Measurements from ENCODE around the gene GRID1. TPM values are rescaled to one million over a fixed set of nuclear protein-coding genes. Genes with fewer than 3 reads are reported as not detected.

Gene GRID1
- total RNA-seq, 1 experiment from 2014 or later = 0.17 TPM

GRCh38 chr10:85596389-85596788, 770.2 kb downstream of the GRID1 start:
- in situ Hi-C loops (cut with HindIII; ENCODE audit: low sequenced_read_pairs) = no loop called here
- no peak for DNase-seq (ENCODE audit: low spot score)

- in situ Hi-C loops (cut with HindIII; ENCODE audit: low sequenced_read_pairs) = no loop called here
- DNase-seq (ENCODE audit: low spot score) = no peak
Measured at GRCh38 chr10:85594239-85594638, 772.4 kb downstream of the GRID1 start.

- DNase-seq (ENCODE audit: low spot score) = no peak
- in situ Hi-C loops (cut with HindIII; ENCODE audit: low sequenced_read_pairs) = no loop called here
Measured at GRCh38 chr10:85593226-85593772, 773.3 kb downstream of the GRID1 start.

GRCh38 chr10:85581371-85581770, 785.2 kb downstream of the GRID1 start:
- in situ Hi-C loops (cut with HindIII; ENCODE audit: low sequenced_read_pairs) = no loop called here
- no peak for DNase-seq (ENCODE audit: low spot score)

DNA sequence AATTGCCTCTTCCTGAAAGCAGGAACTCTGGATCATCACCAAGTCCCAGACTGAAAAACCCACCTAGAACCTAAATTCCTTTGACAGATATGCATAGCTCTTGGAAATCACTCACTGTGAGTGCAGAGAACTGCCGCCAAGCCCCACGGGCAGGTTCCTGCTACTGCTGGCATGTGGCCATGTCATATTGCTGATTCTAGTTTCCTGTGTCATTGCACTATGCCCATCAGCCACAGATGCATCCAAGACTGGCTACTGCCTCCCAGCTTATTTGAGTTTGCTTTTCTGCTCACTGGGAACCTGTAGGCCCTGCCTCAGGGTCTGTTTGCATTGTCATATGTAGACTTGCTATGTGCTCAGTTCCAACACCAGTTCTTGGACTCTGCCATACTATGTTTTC, 786.0 kb downstream of the GRID1 start:
- in situ Hi-C loops (cut with HindIII; ENCODE audit: low sequenced_read_pairs) = no loop called here
- DNase-seq (ENCODE audit: low spot score) = no peak

DNA sequence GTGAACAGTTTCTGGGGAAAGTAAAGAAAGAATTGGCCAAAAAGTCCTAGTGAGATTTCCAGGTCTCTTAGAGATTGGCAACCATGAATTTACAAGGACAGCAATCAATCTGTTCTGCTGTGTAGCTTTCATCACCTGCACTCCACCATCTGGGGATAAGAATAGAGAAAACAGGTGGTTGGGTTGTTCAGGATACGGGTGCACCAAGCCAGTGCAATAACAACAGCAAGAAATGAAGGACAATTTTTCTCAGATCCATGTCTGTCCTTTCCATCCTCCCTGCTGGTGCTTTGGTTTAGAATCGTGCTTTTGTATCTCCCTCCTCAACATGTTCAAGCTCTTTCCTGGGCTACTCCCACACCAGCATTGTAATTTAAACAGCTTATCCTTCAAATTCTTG, 787.7 kb downstream of the GRID1 start:
- DNase-seq (ENCODE audit: low spot score) = no peak
- in situ Hi-C loops (cut with HindIII; ENCODE audit: low sequenced_read_pairs) = no loop called here

GRCh38 chr10:85575441-85575840, 791.2 kb downstream of the GRID1 start:
- in situ Hi-C loops (cut with HindIII; ENCODE audit: low sequenced_read_pairs) = no loop called here
- DNase-seq (ENCODE audit: low spot score) = no peak

DNA sequence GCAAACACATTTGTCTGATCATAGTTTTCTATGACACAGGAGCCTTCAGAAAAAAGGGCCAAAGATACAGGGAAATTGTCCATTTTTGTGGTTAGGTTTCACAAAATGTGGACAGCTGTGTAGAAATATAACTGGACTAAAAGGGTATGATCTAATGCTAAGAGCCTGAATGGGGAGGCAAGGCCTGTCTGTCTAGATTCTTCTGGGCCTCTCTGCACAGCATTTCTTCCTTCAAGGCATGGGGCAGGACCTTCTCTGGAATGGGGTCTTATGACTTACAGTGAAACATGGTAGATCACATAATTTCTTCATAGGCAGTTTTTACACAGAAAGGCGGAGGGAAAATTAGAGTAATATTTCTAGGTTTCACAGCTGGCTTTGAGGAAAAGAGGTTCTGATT, 795.7 kb downstream of the GRID1 start:
- DNase-seq (ENCODE audit: low spot score) = no peak

GRCh38 chr10:85565381-85565780, 801.2 kb downstream of the GRID1 start:
- in situ Hi-C loops (cut with HindIII; ENCODE audit: low sequenced_read_pairs) = no loop called here
- DNase-seq (ENCODE audit: low spot score) = no peak

More for the DNA sequence above, 795.7 kb downstream of the GRID1 start:
- in situ Hi-C loops (cut with HindIII; ENCODE audit: low sequenced_read_pairs) = no loop called here

- DNase-seq (ENCODE audit: low spot score) = no peak
Measured at GRCh38 chr10:85558533-85558932, 808.1 kb downstream of the GRID1 start.

GRCh38 chr10:85557706-85558105, 808.9 kb downstream of the GRID1 start:
- no peak for DNase-seq (ENCODE audit: low spot score)
- in situ Hi-C loops (cut with HindIII; ENCODE audit: low sequenced_read_pairs) = no loop called here

More at GRCh38 chr10:85558533-85558932, 808.1 kb downstream of the GRID1 start:
- in situ Hi-C loops (cut with HindIII; ENCODE audit: low sequenced_read_pairs) = no loop called here

GRCh38 chr10:85557077-85557476, 809.5 kb downstream of the GRID1 start:
- in situ Hi-C loops (cut with HindIII; ENCODE audit: low sequenced_read_pairs) = no loop called here
- DNase-seq (ENCODE audit: low spot score) = no peak

Other genes with a start within 250 kb of the GRID1 start
- gene WAPL, start 155.0 kb upstream of the GRID1 start, total RNA-seq (2014; rRNA removed; shearing (Covaris generic)) = 28.2 and 39.5 TPM in 2 replicates

Data from G401 (cell line).